ENCODE data around the gene IFNAR1.

- TF ChIP-seq GATA1 (IDR thresholded peaks at IDR 0.05; ENCODE audit: low read depth, low read length) (no peak), POLR2A (IDR thresholded peaks at IDR 0.05; ENCODE audit: low read length) (no peak)
Measured at GRCh38 chr21:33401630-33401992, 76.8 kb downstream of the IFNAR1 start.

All from erythroblast (primary cell).